ENCODE data around the gene MOXD1. TPM values are rescaled to one million over a fixed set of nuclear protein-coding genes. Genes with fewer than 3 reads are reported as not detected.

The MOXD1 gene
- polyA plus RNA-seq, 1 of the 3 experiments (the other 2 are of a cell fraction), result 252 TPM

DNA sequence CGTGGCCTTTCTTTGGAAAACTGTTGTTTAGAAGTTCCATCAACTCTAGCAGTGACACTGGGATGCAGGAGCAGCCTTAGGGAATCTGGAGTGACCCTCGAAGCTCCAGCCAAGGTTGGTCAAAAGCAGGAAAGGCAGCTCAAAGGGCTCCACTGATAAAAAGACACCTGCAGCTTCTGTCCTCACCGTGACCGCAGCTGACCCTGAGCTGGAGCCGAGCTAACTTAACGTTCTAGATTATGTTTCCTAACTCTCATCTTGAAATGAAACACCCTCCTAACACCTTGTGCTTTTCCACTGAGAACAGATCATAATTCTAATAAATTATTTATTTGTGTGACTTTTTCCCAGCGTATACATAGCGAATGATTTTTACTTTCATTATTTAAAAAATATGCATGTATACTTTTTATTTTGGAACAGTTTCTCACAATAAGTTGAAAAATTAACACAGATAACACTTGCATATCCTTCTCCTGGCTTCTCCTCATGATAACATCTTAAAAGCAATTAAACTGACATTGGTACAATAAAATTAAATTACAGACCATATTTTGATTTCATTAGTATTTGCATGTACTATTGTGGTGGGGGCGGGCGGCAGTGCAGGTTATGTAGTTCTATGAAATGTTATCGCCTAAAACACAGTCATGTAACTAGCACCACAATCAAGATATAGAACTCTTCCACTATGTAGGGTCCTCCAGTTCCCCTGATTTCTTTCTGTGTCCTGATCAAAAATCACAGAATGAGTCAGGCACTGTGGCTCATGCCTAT is 116.1 kb downstream of the MOXD1 start:
- Histone ChIP-seq H3K36me3 (replicated peaks in 1 of 2; ENCODE audit: control insufficient read depth in 1 of 2, insufficient read depth in 2 of 2, low read length in 1 of 2) (no peaks in the 10 kb centered on the region), H3K4me2 (peak overlapping the region; percentile 32; the same call in 1 of the 2 replicates), H3K27me3 (ENCODE audit: insufficient read depth) (peaks cover 4% of the 10 kb centered on the region), H3K4me3 (ENCODE audit: low read depth in 2 of 2, low read length in 1 of 2) (peak overlapping the region in 1 of 2 experiments; percentile 12; a peak in 1 of 4 replicates), H3K9ac (no peak overlapping the region), H3F3A (replicated peaks; ENCODE audit: insufficient read depth) (no peaks in the 10 kb centered on the region), H3K27ac (ENCODE audit: low read depth in 2 of 2, low read length in 1 of 2) (no peak overlapping the region), H2AFZ (ENCODE audit: low read depth) (peak overlapping the region; percentile 75), H4K20me1 (ENCODE audit: insufficient read depth) (no peaks in the 10 kb centered on the region), H3K4me1 (ENCODE audit: control insufficient read depth in 1 of 2, insufficient read depth in 2 of 2, low read depth in 1 of 2, low read length in 1 of 2) (no peaks in the 10 kb centered on the region; a peak in 1 of 4 replicates), H3K9me3 (peaks cover 5% of the 10 kb centered on the region), H3K9me2 (no peaks in the 10 kb centered on the region), H3K79me2 (ENCODE audit: insufficient read depth) (no peaks in the 10 kb centered on the region)
- ChIA-PET CTCF (interaction anchor here (1.4 to 3.4 kb wide), 3 partner anchors 13 to 199 kb away, joined by 6 to 14 read pairs (median 8); no protein-coding TSS in a partner anchor), POLR2A (no interaction called here)
- WGBS (ENCODE audit: low lambda C conversion rate), result 8% methylated on average over 11 of the region's 11 CpGs
- no peak for TF ChIP-seq CTCF (IDR thresholded peaks at IDR 0.05)
- DNase-seq, result no peak

DNA sequence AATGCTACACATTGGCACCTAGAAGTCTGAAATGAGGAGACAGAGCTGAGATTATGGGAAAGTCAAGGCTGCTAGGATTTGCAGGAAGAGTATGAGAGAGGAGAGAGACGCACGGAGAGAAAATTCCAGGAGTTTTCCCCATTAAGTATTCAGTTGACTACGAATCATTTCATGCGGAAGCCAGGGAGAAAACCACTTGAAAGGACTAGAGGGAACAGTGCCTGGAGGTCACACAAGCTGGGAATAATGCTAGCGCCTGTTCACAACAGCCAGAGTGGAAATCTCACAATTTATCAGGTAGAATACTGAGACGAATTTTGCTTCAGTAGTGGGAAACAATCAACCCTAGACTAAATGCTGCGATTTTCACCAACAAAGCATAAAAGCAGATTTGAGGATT is 118.6 kb downstream of the MOXD1 start:
- peaks cover 5% of the 10 kb centered on the region for H3K9me3 ChIP-seq
- no peaks in the 10 kb centered on the region for H3K79me2 ChIP-seq (ENCODE audit: insufficient read depth)
- ChIA-PET CTCF (interaction anchor here (0.9 to 1.9 kb wide), 3 partner anchors 9 to 202 kb away, joined by 3 to 10 read pairs (median 3); no protein-coding TSS in a partner anchor), POLR2A (no interaction called here)
- H3K27me3 ChIP-seq (ENCODE audit: insufficient read depth), result peaks cover 4% of the 10 kb centered on the region
- no peaks in the 10 kb centered on the region for H3F3A ChIP-seq (replicated peaks; ENCODE audit: insufficient read depth)
- no peak overlapping the region for H3K9ac ChIP-seq
- no peak overlapping the region for H3K4me2 ChIP-seq
- no peak overlapping the region for H3K27ac ChIP-seq (ENCODE audit: low read depth in 2 of 2, low read length in 1 of 2)
- 29% methylated on average over 7 of the region's 7 CpGs for WGBS (ENCODE audit: low lambda C conversion rate)
- H2AFZ ChIP-seq (ENCODE audit: low read depth), result peak overlapping the region; percentile 27; the same call in 1 of the 2 replicates
- H3K4me3 ChIP-seq (ENCODE audit: low read depth in 2 of 2, low read length in 1 of 2), result no peak overlapping the region
- no peak for DNase-seq
- no peak for TF ChIP-seq RCOR1 (IDR thresholded peaks at IDR 0.05; ENCODE audit: low read length)
- TF ChIP-seq TAF1 (IDR thresholded peaks at IDR 0.05; ENCODE audit: borderline replicate concordance, low read depth, low read length), result no peak
- TF ChIP-seq MEF2A (IDR thresholded peaks at IDR 0.05; ENCODE audit: borderline replicate concordance, low read depth), result no peak
- TF ChIP-seq, protein P1, sequence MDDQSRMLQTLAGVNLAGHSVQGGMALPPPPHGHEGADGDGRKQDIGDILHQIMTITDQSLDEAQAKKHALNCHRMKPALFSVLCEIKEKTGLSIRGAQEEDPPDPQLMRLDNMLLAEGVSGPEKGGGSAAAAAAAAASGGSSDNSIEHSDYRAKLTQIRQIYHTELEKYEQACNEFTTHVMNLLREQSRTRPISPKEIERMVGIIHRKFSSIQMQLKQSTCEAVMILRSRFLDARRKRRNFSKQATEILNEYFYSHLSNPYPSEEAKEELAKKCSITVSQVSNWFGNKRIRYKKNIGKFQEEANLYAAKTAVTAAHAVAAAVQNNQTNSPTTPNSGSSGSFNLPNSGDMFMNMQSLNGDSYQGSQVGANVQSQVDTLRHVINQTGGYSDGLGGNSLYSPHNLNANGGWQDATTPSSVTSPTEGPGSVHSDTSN (IDR thresholded peaks at IDR 0.05), result no peak
- TF ChIP-seq FOSL2 (IDR thresholded peaks at IDR 0.05; ENCODE audit: borderline replicate concordance, low read depth), result no peak
- TF ChIP-seq TEAD4 (IDR thresholded peaks at IDR 0.05; ENCODE audit: borderline replicate concordance, insufficient read depth), result no peak
- no peak for TF ChIP-seq NFIC (IDR thresholded peaks at IDR 0.05; ENCODE audit: borderline replicate concordance)
- TF ChIP-seq, protein P2, sequence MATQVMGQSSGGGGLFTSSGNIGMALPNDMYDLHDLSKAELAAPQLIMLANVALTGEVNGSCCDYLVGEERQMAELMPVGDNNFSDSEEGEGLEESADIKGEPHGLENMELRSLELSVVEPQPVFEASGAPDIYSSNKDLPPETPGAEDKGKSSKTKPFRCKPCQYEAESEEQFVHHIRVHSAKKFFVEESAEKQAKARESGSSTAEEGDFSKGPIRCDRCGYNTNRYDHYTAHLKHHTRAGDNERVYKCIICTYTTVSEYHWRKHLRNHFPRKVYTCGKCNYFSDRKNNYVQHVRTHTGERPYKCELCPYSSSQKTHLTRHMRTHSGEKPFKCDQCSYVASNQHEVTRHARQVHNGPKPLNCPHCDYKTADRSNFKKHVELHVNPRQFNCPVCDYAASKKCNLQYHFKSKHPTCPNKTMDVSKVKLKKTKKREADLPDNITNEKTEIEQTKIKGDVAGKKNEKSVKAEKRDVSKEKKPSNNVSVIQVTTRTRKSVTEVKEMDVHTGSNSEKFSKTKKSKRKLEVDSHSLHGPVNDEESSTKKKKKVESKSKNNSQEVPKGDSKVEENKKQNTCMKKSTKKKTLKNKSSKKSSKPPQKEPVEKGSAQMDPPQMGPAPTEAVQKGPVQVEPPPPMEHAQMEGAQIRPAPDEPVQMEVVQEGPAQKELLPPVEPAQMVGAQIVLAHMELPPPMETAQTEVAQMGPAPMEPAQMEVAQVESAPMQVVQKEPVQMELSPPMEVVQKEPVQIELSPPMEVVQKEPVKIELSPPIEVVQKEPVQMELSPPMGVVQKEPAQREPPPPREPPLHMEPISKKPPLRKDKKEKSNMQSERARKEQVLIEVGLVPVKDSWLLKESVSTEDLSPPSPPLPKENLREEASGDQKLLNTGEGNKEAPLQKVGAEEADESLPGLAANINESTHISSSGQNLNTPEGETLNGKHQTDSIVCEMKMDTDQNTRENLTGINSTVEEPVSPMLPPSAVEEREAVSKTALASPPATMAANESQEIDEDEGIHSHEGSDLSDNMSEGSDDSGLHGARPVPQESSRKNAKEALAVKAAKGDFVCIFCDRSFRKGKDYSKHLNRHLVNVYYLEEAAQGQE (IDR thresholded peaks at IDR 0.05; ENCODE audit: low read depth, low read length), result no peak
- TF ChIP-seq GABPA (IDR thresholded peaks at IDR 0.05; ENCODE audit: low read depth), result no peak
- TF ChIP-seq CHD2 (IDR thresholded peaks at IDR 0.05; ENCODE audit: low read length, partially characterized antibody), result no peak
- no peak for TF ChIP-seq RAD21 (IDR thresholded peaks at IDR 0.05; ENCODE audit: low read length)
- TF ChIP-seq, protein P3, sequence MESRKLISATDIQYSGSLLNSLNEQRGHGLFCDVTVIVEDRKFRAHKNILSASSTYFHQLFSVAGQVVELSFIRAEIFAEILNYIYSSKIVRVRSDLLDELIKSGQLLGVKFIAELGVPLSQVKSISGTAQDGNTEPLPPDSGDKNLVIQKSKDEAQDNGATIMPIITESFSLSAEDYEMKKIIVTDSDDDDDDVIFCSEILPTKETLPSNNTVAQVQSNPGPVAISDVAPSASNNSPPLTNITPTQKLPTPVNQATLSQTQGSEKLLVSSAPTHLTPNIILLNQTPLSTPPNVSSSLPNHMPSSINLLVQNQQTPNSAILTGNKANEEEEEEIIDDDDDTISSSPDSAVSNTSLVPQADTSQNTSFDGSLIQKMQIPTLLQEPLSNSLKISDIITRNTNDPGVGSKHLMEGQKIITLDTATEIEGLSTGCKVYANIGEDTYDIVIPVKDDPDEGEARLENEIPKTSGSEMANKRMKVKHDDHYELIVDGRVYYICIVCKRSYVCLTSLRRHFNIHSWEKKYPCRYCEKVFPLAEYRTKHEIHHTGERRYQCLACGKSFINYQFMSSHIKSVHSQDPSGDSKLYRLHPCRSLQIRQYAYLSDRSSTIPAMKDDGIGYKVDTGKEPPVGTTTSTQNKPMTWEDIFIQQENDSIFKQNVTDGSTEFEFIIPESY (IDR thresholded peaks at IDR 0.05; ENCODE audit: borderline replicate concordance, low read depth), result no peak
- no peak for TF ChIP-seq USF1 (IDR thresholded peaks at IDR 0.05; ENCODE audit: borderline replicate concordance, low read depth)
- TF ChIP-seq FOXJ3 (CRISPR knock-in tag; IDR thresholded peaks at IDR 0.05), result no peak
- TF ChIP-seq POLR2AphosphoS5 (IDR thresholded peaks at IDR 0.05; ENCODE audit: low read depth, low read length), result no peak
- H3K4me1 ChIP-seq (ENCODE audit: control insufficient read depth in 1 of 2, insufficient read depth in 2 of 2, low read depth in 1 of 2, low read length in 1 of 2), result no peaks in the 10 kb centered on the region; a peak in 1 of 4 replicates
- H3K9me2 ChIP-seq, result no peaks in the 10 kb centered on the region
- H4K20me1 ChIP-seq (ENCODE audit: insufficient read depth), result no peaks in the 10 kb centered on the region
- H3K36me3 ChIP-seq (replicated peaks in 1 of 2; ENCODE audit: control insufficient read depth in 1 of 2, insufficient read depth in 2 of 2, low read length in 1 of 2), result no peaks in the 10 kb centered on the region

Measured in SK-N-SH (cell line).